ENCODE results near the gene ATP5MK. TPM values are rescaled to one million over a fixed set of nuclear protein-coding genes. Genes with fewer than 3 reads are reported as not detected.

ATP5MK gene
- total RNA-seq (2014; rRNA removed) (66.1 and 111 TPM in 2 replicates), Bru-seq, nascent RNA (percentile 82 among the genes with signal in this experiment), BruChase-seq, experiment 1, labeled RNA remaining after a 6-hour chase (percentile 86 among the genes with signal in this experiment), BruChase-seq, experiment 2, labeled RNA remaining after a 2-hour chase (percentile 80 among the genes with signal in this experiment)
- long read RNA-seq, transcript ATP5MD-201 (4 exons, 364 nt): major isoform, 83 of 131 reads
- long read RNA-seq, transcript ATP5MD-202 (5 exons, 560 nt): minor isoform, 12 of 131 reads
- long read RNA-seq, partial matches to known transcripts: 29 of 131 reads
- long read RNA-seq, other reads (novel, unspliced or antisense): 3 of 131 reads

GRCh38 chr10:103396067-103396788 lies at the start of gene ATP5MK, which contains the start of gene PDCD11:
Gene ATP5MK (minus strand): TSS chr10:103396475. CDS start chr10:103392457, 4,018 bp downstream.
Gene PDCD11 (plus strand): TSS chr10:103396626. CDS start chr10:103398427, 1,801 bp downstream.
- peak within 1 kb of the TSS; percentile 95 for H3K9ac ChIP-seq (ENCODE audit: low read length)
- H3F3A ChIP-seq (ENCODE audit: low read length, unreplicated experiment): no peaks in the 10 kb centered on the region
- peak within 1 kb of the TSS; percentile 92 for H3K4me3 ChIP-seq (ENCODE audit: low read length)
- ATAC-seq (peak; percentile 99), DNase-seq (peak; percentile 95)
- H3K4me2 ChIP-seq (ENCODE audit: low read length): peak within 1 kb of the TSS; percentile 93
- ChIA-PET CTCF (no interaction called here), POLR2A (ENCODE audit: unreplicated experiment) (interaction anchor here (0.5 to 0.6 kb wide), 4 partner anchors 116 to 626 kb away, joined by 3 to 6 read pairs (median 4); no protein-coding TSS in a partner anchor)
- peak within 1 kb of the TSS; percentile 53 for H2AFZ ChIP-seq (ENCODE audit: low read length)
- TSS peak; percentile 90 for BruUV-seq (replicated peaks)
- peaks cover 31% of the 10 kb centered on the region for H3K36me3 ChIP-seq (ENCODE audit: low read depth, low read length)
- H3K27ac ChIP-seq (ENCODE audit: low read length): peak within 1 kb of the TSS; percentile 53
- H3K9me3 ChIP-seq (ENCODE audit: low read length): no peaks in the 10 kb centered on the region
- H3K4me1 ChIP-seq (ENCODE audit: insufficient read depth, low read length): peaks cover 30% of the 10 kb centered on the region
- H3K79me2 ChIP-seq (ENCODE audit: low read length): peaks cover 73% of the 10 kb centered on the region
- H3K9me2 ChIP-seq (replicated peaks; ENCODE audit: low read length): no peaks in the 10 kb centered on the region
- H3K27me3 ChIP-seq (ENCODE audit: low read length): no peaks in the 10 kb centered on the region
- TF ChIP-seq CTCF (conservative IDR thresholded peaks at IDR 0.05; ENCODE audit: low read depth, low read length): no peak; the same call in 1 of the 2 replicates
- TF ChIP-seq EZH2phosphoT487 (IDR thresholded peaks at IDR 0.05; ENCODE audit: borderline replicate concordance, low read length): no peak
- TF ChIP-seq EZH2 (IDR thresholded peaks at IDR 0.05; ENCODE audit: low read length, unreplicated experiment): no peak
- H4K20me1 ChIP-seq (ENCODE audit: low read length): 0 out of 2 replicates have a peak, but pooled peaks cover 4% of the 10 kb centered on the region
- intact Hi-C loops (cut with micrococcal nuclease): no loop called here

GRCh38 chr10:103445366-103445765 lies 49.1 kb upstream of the ATP5MK start:
- no peak overlapping the region for H3K27ac ChIP-seq (ENCODE audit: low read length)
- H3K9ac ChIP-seq (ENCODE audit: low read length): no peak overlapping the region
- no peaks in the 10 kb centered on the region for H3K9me2 ChIP-seq (replicated peaks; ENCODE audit: low read length)
- DNase-seq (no peak), ATAC-seq (no peak)
- no peaks in the 10 kb centered on the region for H4K20me1 ChIP-seq (ENCODE audit: low read length)
- no TSS peak for BruUV-seq (replicated peaks)
- no peaks in the 10 kb centered on the region for H3K79me2 ChIP-seq (ENCODE audit: low read length)
- H3K27me3 ChIP-seq (ENCODE audit: low read length): no peaks in the 10 kb centered on the region
- no peaks in the 10 kb centered on the region for H3K9me3 ChIP-seq (ENCODE audit: low read length)
- H3F3A ChIP-seq (ENCODE audit: low read length, unreplicated experiment): no peaks in the 10 kb centered on the region
- TF ChIP-seq CTCF (conservative IDR thresholded peaks at IDR 0.05; ENCODE audit: low read depth, low read length) (no peak), EZH2 (IDR thresholded peaks at IDR 0.05; ENCODE audit: low read length, unreplicated experiment) (no peak), EZH2phosphoT487 (IDR thresholded peaks at IDR 0.05; ENCODE audit: borderline replicate concordance, low read length) (no peak)
- H3K4me1 ChIP-seq (ENCODE audit: insufficient read depth, low read length): peaks cover 7% of the 10 kb centered on the region
- H2AFZ ChIP-seq (ENCODE audit: low read length): no peak overlapping the region
- no peak overlapping the region for H3K4me2 ChIP-seq (ENCODE audit: low read length)
- no peak overlapping the region for H3K4me3 ChIP-seq (ENCODE audit: low read length)
- CTCF ChIA-PET: interaction anchor here (0.7 kb wide), 1 partner anchor 16 kb away, joined by 3 read pairs; no protein-coding TSS in a partner anchor
- intact Hi-C loops (cut with micrococcal nuclease): no loop called here
- peaks cover 5% of the 10 kb centered on the region; the same call in 1 of the 2 replicates for H3K36me3 ChIP-seq (ENCODE audit: low read depth, low read length)
- POLR2A ChIA-PET (ENCODE audit: unreplicated experiment): no interaction called here

Data from PC-3 (cell line).